GM23248 (cell line): ENCODE measurements around the gene IL17A. TPM values are rescaled to one million over a fixed set of nuclear protein-coding genes. Genes with fewer than 3 reads are reported as not detected.

ENCODE experiments used
- DNase-seq: peaks from one replicate; pipeline ENCODE4 v3.0.0-alpha.2; 2015
- H2AFZ ChIP-seq: fragments of 200-600 bp; sonication (generic); 2 replicates; pipeline ENCODE4 v1.6.1; 2016; ENCODE audit warnings: antibody characterized with exemption
- H3F3A ChIP-seq: fragments of 200-600 bp; sonication (generic); 2 replicates; pipeline ENCODE4 v1.6.1; 2016; ENCODE audit warnings: mild to moderate bottlenecking, antibody characterized with exemption, mixed run types; ENCODE audit not compliant: insufficient read depth
- H3K27ac ChIP-seq: fragments of 200-600 bp; sonication (generic); 2 replicates; pipeline ENCODE4 v1.5.1; 2016; ENCODE audit warnings: mild to moderate bottlenecking
- H3K27me3 ChIP-seq: fragments of 200-600 bp; sonication (generic); replicated peaks from 2 replicates; pipeline ENCODE4 v1.6.1; 2016; ENCODE audit warnings: mild to moderate bottlenecking; ENCODE audit not compliant: insufficient read depth
- H3K36me3 ChIP-seq: fragments of 200-600 bp; sonication (generic); 2 replicates; pipeline ENCODE4 v1.6.1; 2016; ENCODE audit warnings: low read depth, mild to moderate bottlenecking
- H3K4me1 ChIP-seq: fragments of 200-600 bp; sonication (generic); 2 replicates; pipeline ENCODE4 v1.6.1; 2016; ENCODE audit warnings: mild to moderate bottlenecking; ENCODE audit not compliant: insufficient read depth
- H3K4me2 ChIP-seq: fragments of 200-600 bp; sonication (generic); one replicate; pipeline ENCODE4 v1.6.1; 2016; ENCODE audit warnings: mild to moderate bottlenecking; ENCODE audit not compliant: unreplicated experiment
- H3K4me3 ChIP-seq: fragments of 200-600 bp; sonication (generic); 2 replicates; pipeline ENCODE4 v1.5.1; 2016; ENCODE audit warnings: mild to moderate bottlenecking
- H3K79me2 ChIP-seq: fragments of 200-600 bp; sonication (generic); 2 replicates; pipeline ENCODE4 v1.6.1; 2016; ENCODE audit warnings: mild to moderate bottlenecking; ENCODE audit not compliant: insufficient read depth
- H3K9ac ChIP-seq: fragments of 200-600 bp; sonication (generic); 2 replicates; pipeline ENCODE4 v1.6.1; 2016; ENCODE audit warnings: mild to moderate bottlenecking
- H3K9me2 ChIP-seq: fragments of 200-600 bp; sonication (generic); 2 replicates; pipeline ENCODE4 v1.6.1; 2016; ENCODE audit warnings: mixed run types, mild to moderate bottlenecking, moderate library complexity; ENCODE audit not compliant: insufficient read depth
- H3K9me3 ChIP-seq: fragments of 200-600 bp; sonication (generic); one replicate; pipeline ENCODE4 v1.6.1; 2017; ENCODE audit warnings: low read depth
- H4K20me1 ChIP-seq: fragments of 200-600 bp; sonication (generic); 2 replicates; pipeline ENCODE4 v1.6.0; 2016; ENCODE audit not compliant: insufficient read depth
- EZH2 ChIP-seq: fragments of 200-600 bp; sonication (generic); IDR thresholded peaks from 2 replicates; pipeline ENCODE4 v1.6.1; 2018; ENCODE audit warnings: antibody characterized with exemption, mild to moderate bottlenecking; ENCODE audit not compliant: insufficient read depth, poor library complexity, severe bottlenecking
- EZH2phosphoT487 ChIP-seq: fragments of 200-600 bp; sonication (generic); IDR thresholded peaks from 2 replicates; pipeline ENCODE4 v1.6.1; 2018; ENCODE audit warnings: antibody characterized with exemption, moderate library complexity, mild to moderate bottlenecking, low read depth; ENCODE audit not compliant: insufficient read depth
- WGBS, 2 experiments: methylation state at CpG; one replicate each; pipeline ENCODE4 v1.1.6; 2015 to 2017; ENCODE audit warnings: low lambda C conversion rate in 2 of 2, low coverage in 1 of 2; ENCODE audit errors: missing lambda C conversion rate in 2 of 2; 5-methylcytosine and 5-hydroxymethylcytosine counted together
- in situ Hi-C: fragments of 300-500 bp; cut with MboI; formaldehyde crosslinking; loops from 2 replicates; pipeline ENCODE4 v1.15.0; 2020
- polyA plus RNA-seq: library from polyadenylated mRNA; unstranded; fragments of >200 nt; fragmentation: Nextera tagmentation; extraction: Ambion mirVana; gene quantifications from 2 replicates; pipeline ENCODE4 v1.2.1, GENCODE V29; 2016
- total RNA-seq: library from RNA; depleted of rRNA; stranded (reverse); fragments of >200 nt; shearing (Covaris generic); gene quantifications from 2 replicates; pipeline ENCODE4 v1.2.3, GENCODE V29; 2014

The IL17A gene
- total and polyA plus RNA-seq, 2 experiments from 2014 or later, result not detected

DNA sequence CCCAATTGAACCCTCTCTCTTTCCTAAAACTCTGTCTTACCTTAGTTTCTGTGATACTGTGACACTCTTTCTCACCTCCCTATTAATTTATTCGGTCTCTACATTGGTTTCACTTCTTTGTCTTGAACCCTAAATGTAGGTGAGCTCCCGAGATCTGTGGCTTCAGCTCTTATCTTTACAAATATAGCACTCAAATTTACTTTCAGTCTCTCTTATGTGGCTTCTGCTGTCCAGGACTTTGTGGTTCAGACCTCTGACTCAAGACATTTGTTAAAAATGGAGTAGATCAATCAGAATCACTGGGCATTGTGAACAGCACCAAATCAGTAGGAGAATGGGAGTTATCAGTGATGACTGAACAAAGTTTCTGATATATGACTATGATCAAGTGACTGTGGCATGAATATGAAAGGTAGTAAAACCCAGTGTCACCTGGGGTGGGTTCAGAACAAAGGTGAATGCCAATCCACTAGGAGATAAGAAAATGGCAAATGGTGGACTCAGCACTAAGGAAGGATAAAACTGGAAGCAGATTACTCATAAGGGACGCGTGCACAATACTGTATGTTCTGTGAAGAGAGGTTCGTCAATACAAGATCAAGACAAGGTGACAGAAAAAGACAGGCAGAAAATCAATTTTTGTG lies 30.9 kb downstream of the IL17A start:
- in situ Hi-C loops, result no loop called here
- DNase-seq, result no peak
- TF ChIP-seq EZH2phosphoT487, result no peak
- no peak for TF ChIP-seq EZH2
- H3K4me2 ChIP-seq, result no peak overlapping the region
- no peaks in the 10 kb centered on the region for H3K79me2 ChIP-seq
- no peaks in the 10 kb centered on the region for H3K4me1 ChIP-seq
- H4K20me1 ChIP-seq, result no peaks in the 10 kb centered on the region
- WGBS, 2 experiments, result 46 to 48% methylated on average over 5 of the region's 5 CpGs
- H3K9me3 ChIP-seq, result no peaks in the 10 kb centered on the region
- H3K4me3 ChIP-seq, result no peak overlapping the region
- H3F3A ChIP-seq, result no peaks in the 10 kb centered on the region
- H3K9me2 ChIP-seq, result no peaks in the 10 kb centered on the region
- no peak overlapping the region for H3K9ac ChIP-seq
- H3K36me3 ChIP-seq, result no peaks in the 10 kb centered on the region
- H2AFZ ChIP-seq, result no peak overlapping the region
- no peaks in the 10 kb centered on the region for H3K27me3 ChIP-seq
- H3K27ac ChIP-seq, result no peak overlapping the region

- Histone ChIP-seq H3K4me2 (no peak overlapping the region), H3K79me2 (no peaks in the 10 kb centered on the region), H3K9me3 (no peaks in the 10 kb centered on the region), H3K9me2 (no peaks in the 10 kb centered on the region), H3K4me1 (no peaks in the 10 kb centered on the region), H4K20me1 (no peaks in the 10 kb centered on the region), H2AFZ (no peak overlapping the region), H3K9ac (no peak overlapping the region), H3K4me3 (no peak overlapping the region), H3K27me3 (no peaks in the 10 kb centered on the region), H3K27ac (no peak overlapping the region), H3F3A (no peaks in the 10 kb centered on the region), H3K36me3 (no peaks in the 10 kb centered on the region)
- WGBS, 2 experiments, result 13 to 29% methylated on average over 2 of the region's 2 CpGs
- in situ Hi-C loops, result no loop called here
- TF ChIP-seq EZH2phosphoT487, result no peak
- no peak for TF ChIP-seq EZH2
- no peak for DNase-seq
These were observed 31.6 kb downstream of the IL17A start for GRCh38 chr6:52217761-52218160.

- no peaks in the 10 kb centered on the region for H3K79me2 ChIP-seq
- no peaks in the 10 kb centered on the region for H4K20me1 ChIP-seq
- WGBS, 2 experiments, result 10 to 15% methylated on average over 3 of the region's 3 CpGs
- H3F3A ChIP-seq, result no peaks in the 10 kb centered on the region
- in situ Hi-C loops, result no loop called here
- TF ChIP-seq EZH2 (no peak), EZH2phosphoT487 (no peak)
- no peaks in the 10 kb centered on the region for H3K4me1 ChIP-seq
- H3K9me3 ChIP-seq, result no peaks in the 10 kb centered on the region
- H3K9me2 ChIP-seq, result no peaks in the 10 kb centered on the region
- no peak overlapping the region for H3K4me3 ChIP-seq
- no peak overlapping the region for H3K9ac ChIP-seq
- H3K4me2 ChIP-seq, result no peak overlapping the region
- H3K36me3 ChIP-seq, result no peaks in the 10 kb centered on the region
- H3K27me3 ChIP-seq, result no peaks in the 10 kb centered on the region
- DNase-seq, result no peak
- no peak overlapping the region for H3K27ac ChIP-seq
- no peak overlapping the region for H2AFZ ChIP-seq
These were observed 35.1 kb downstream of the IL17A start for GRCh38 chr6:52221302-52221701.

- Histone ChIP-seq H3K36me3 (no peaks in the 10 kb centered on the region), H2AFZ (no peak overlapping the region), H3K27ac (no peak overlapping the region), H4K20me1 (no peaks in the 10 kb centered on the region), H3F3A (no peaks in the 10 kb centered on the region), H3K27me3 (no peaks in the 10 kb centered on the region), H3K4me3 (no peak overlapping the region), H3K9me3 (no peaks in the 10 kb centered on the region), H3K79me2 (no peaks in the 10 kb centered on the region), H3K9me2 (no peaks in the 10 kb centered on the region), H3K9ac (no peak overlapping the region), H3K4me1 (no peaks in the 10 kb centered on the region), H3K4me2 (no peak overlapping the region)
- TF ChIP-seq EZH2phosphoT487, result no peak
- no peak for TF ChIP-seq EZH2
- in situ Hi-C loops, result no loop called here
- 30 to 33% methylated on average over 1 of the region's 1 CpG for WGBS, 2 experiments
- DNase-seq, result no peak
These were observed 41.3 kb downstream of the IL17A start for GRCh38 chr6:52227495-52227894.

- Histone ChIP-seq H3K9me3 (no peaks in the 10 kb centered on the region), H4K20me1 (no peaks in the 10 kb centered on the region), H3K4me3 (no peak overlapping the region), H2AFZ (no peak overlapping the region), H3K36me3 (no peaks in the 10 kb centered on the region), H3K4me1 (no peaks in the 10 kb centered on the region), H3K9ac (no peak overlapping the region), H3K27ac (no peak overlapping the region), H3K27me3 (no peaks in the 10 kb centered on the region), H3K79me2 (no peaks in the 10 kb centered on the region), H3K4me2 (no peak overlapping the region), H3F3A (no peaks in the 10 kb centered on the region), H3K9me2 (no peaks in the 10 kb centered on the region)
- 40 to 44% methylated on average over 1 of the region's 1 CpG for WGBS, 2 experiments
- in situ Hi-C loops, result no loop called here
- no peak for DNase-seq
- no peak for TF ChIP-seq EZH2
- no peak for TF ChIP-seq EZH2phosphoT487
These were observed 44.5 kb downstream of the IL17A start for GRCh38 chr6:52230685-52231084.
